Measurements from ENCODE around the gene PKD1L1. TPM values are rescaled to one million over a fixed set of nuclear protein-coding genes. Genes with fewer than 3 reads are reported as not detected.

The PKD1L1 gene
- total and polyA plus RNA-seq, 11 donors = 1.1 to 3.7 (median 2.3) TPM

DNA sequence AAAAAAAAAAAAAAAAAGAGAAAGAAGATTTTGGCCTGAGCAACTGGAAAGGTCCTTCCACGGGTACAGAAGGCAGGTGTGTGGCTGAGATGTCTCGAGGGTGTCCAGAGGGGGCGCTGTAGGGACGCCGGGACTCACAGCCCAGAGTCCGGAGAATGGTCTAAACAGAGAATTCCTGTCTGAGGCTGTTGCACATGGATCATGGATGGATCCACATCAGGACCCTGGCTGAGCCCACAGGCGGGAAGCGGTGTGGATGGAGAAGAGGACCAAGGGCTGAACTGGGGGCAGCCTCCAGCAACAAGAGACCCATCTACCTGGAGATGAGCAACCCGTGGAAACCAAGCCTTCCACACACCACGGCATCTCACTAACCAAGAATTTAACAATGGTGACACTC is 55.0 kb downstream of the PKD1L1 start:
- DNase-seq (no peak), ATAC-seq (peak in 1 of 4 donors; percentile 12)
- intact Hi-C loops (cut with DNase I) = no loop called here
- no peaks in the 10 kb centered on the region for H3K9me3 ChIP-seq
- no peak overlapping the region for H3K27ac ChIP-seq
- 76 to 77% (median 76%) methylated on average over 10 of the region's 10 CpGs for WGBS, 4 donors
- no peaks in the 10 kb centered on the region for H3K4me1 ChIP-seq
- TF ChIP-seq, protein P1, sequence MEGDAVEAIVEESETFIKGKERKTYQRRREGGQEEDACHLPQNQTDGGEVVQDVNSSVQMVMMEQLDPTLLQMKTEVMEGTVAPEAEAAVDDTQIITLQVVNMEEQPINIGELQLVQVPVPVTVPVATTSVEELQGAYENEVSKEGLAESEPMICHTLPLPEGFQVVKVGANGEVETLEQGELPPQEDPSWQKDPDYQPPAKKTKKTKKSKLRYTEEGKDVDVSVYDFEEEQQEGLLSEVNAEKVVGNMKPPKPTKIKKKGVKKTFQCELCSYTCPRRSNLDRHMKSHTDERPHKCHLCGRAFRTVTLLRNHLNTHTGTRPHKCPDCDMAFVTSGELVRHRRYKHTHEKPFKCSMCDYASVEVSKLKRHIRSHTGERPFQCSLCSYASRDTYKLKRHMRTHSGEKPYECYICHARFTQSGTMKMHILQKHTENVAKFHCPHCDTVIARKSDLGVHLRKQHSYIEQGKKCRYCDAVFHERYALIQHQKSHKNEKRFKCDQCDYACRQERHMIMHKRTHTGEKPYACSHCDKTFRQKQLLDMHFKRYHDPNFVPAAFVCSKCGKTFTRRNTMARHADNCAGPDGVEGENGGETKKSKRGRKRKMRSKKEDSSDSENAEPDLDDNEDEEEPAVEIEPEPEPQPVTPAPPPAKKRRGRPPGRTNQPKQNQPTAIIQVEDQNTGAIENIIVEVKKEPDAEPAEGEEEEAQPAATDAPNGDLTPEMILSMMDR (IDR thresholded peaks at IDR 0.05) = peak in 5 of 12 donors; percentile 13 to 33 (median 28)
- TF ChIP-seq POLR2A (IDR thresholded peaks at IDR 0.05) = no peak
- peaks cover 0 to 41% (median 0%) of the 10 kb centered on the region in 9 donors for H3K36me3 ChIP-seq
- H3K27me3 ChIP-seq = no peaks in the 10 kb centered on the region
- no peak overlapping the region for H3K4me3 ChIP-seq

DNA sequence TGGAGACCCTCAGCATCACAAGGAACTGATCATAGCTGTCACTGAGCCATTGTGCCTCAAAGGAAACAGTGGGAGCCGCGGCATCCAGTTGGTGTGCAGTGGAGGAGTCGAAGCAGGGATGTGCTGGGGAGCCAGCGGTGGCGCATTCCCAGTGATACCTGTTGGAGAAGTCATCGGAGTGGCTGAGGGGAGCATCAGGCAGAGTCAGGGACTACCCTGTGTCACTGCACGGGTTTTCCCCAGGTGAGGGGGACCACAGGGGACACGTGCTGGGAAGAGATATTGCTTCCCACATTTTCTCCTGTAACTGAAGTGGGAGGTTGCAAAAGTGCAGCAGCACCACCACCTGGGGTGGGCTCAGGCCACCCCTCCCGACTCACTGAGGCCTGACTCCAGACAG is 57.7 kb downstream of the PKD1L1 start:
- 93 to 98% (median 94%) methylated on average over 7 to 9 of the region's 9 CpGs for WGBS, 4 donors
- intact Hi-C loops (cut with DNase I) = no loop called here
- H3K27me3 ChIP-seq = no peaks in the 10 kb centered on the region

DNA sequence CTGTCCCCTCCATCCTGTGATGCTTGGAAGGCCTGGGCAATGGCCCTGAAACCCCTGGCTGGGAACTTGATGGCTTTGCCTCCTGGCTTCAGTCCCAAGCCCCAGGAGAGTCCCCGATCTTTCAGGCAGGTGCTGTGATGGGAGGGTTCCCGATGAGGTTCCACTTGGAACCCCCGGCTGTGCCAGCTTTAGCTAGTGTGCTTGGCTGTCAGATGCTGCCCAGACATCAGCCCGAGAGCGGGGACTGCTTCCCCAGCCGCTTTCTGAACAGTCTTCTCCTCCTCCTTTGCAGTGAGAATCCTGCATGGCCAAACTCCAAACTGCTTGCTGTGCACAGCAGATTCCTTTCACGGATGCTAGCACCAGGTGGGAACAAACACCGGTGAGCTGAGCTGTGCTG is 58.1 kb downstream of the PKD1L1 start:
- Histone ChIP-seq H3K36me3 (peaks cover 0 to 33% (median 0%) of the 10 kb centered on the region in 9 donors), H3K4me1 (peaks cover 0 to 3% (median 0%) of the 10 kb centered on the region in 12 donors), H3K27me3 (no peaks in the 10 kb centered on the region), H3K9me3 (no peaks in the 10 kb centered on the region), H3K4me3 (no peak overlapping the region), H3K27ac (no peak overlapping the region)
- WGBS, 4 donors = 77 to 83% (median 79%) methylated on average over 8 of the region's 8 CpGs
- TF ChIP-seq, protein P1 (IDR thresholded peaks at IDR 0.05) = no peak
- no peak for TF ChIP-seq POLR2A (IDR thresholded peaks at IDR 0.05)
- no peak for DNase-seq
- no peak for ATAC-seq
- intact Hi-C loops (cut with DNase I) = no loop called here

More for the DNA sequence above, 57.7 kb downstream of the PKD1L1 start:
- H3K4me3 ChIP-seq = no peak overlapping the region
- H3K9me3 ChIP-seq = no peaks in the 10 kb centered on the region
- peaks cover 0 to 30% (median 0%) of the 10 kb centered on the region in 9 donors for H3K36me3 ChIP-seq
- peaks cover 0 to 3% (median 0%) of the 10 kb centered on the region in 12 donors for H3K4me1 ChIP-seq
- DNase-seq = no peak
- H3K27ac ChIP-seq = no peak overlapping the region
- no peak for ATAC-seq
- no peak for TF ChIP-seq POLR2A (IDR thresholded peaks at IDR 0.05)
- TF ChIP-seq, protein P1 (IDR thresholded peaks at IDR 0.05) = no peak

DNA sequence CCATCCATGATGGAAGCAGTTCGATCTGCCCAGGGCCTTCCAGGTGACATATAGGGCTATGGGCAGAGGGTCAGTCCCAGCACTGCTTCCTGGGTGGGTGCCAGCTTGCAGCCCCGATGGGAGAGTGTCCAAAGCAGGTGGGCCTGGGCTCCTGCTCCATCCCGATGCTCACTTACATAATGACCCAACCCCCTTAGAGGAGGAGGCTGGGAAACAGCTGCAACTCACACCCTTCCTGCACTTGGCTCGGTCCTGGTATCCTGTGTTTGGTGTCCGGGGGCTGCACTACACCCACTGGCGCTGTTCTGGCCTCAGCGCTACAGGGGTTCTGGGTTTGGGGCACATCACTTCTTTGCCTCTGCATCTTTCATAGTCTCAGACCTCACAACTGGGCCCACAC is 58.5 kb downstream of the PKD1L1 start:
- ATAC-seq (peak in 3 of 4 donors; percentile 13 to 74 (median 46)), DNase-seq (no peak)
- no peak overlapping the region for H3K4me3 ChIP-seq
- no peaks in the 10 kb centered on the region for H3K27me3 ChIP-seq
- H3K27ac ChIP-seq = no peak overlapping the region
- H3K9me3 ChIP-seq = no peaks in the 10 kb centered on the region
- TF ChIP-seq, protein P1 (IDR thresholded peaks at IDR 0.05) = no peak
- TF ChIP-seq POLR2A (IDR thresholded peaks at IDR 0.05) = no peak
- peaks cover 0 to 3% (median 0%) of the 10 kb centered on the region in 12 donors for H3K4me1 ChIP-seq
- H3K36me3 ChIP-seq = peaks cover 0 to 37% (median 0%) of the 10 kb centered on the region in 9 donors
- WGBS, 4 donors = 45 to 70% (median 59%) methylated on average over 3 to 7 of the region's 7 CpGs
- intact Hi-C loops (cut with DNase I) = no loop called here

Data from heart left ventricle (tissue), 16 donors.